Measurements from ENCODE around the gene PCCA. TPM values are rescaled to one million over a fixed set of nuclear protein-coding genes. Genes with fewer than 3 reads are reported as not detected.

Gene PCCA
- total and polyA plus RNA-seq, 2 experiments from 2014 or later = 41.9 to 46.6 TPM

- H3K27me3 ChIP-seq (ENCODE audit: insufficient read depth) = no peaks in the 10 kb centered on the region
- H3K4me3 ChIP-seq = no peak overlapping the region
- peak overlapping the region; percentile 90 for H3K27ac Mint-ChIP-seq
- peak overlapping the region; percentile 33 for H3K27ac ChIP-seq (ENCODE audit: low read depth)
- TF ChIP-seq CREB1 (CRISPR knock-in tag; IDR thresholded peaks at IDR 0.05; ENCODE audit: low read depth) (no peak), ZNF331 (CRISPR knock-in tag; IDR thresholded peaks at IDR 0.05; ENCODE audit: low read depth) (no peak), ZNF114 (CRISPR knock-in tag; IDR thresholded peaks at IDR 0.05) (no peak), STAT1 (IDR thresholded peaks at IDR 0.05; ENCODE audit: unreplicated experiment) (no peak), POLR2AphosphoS5 (IDR thresholded peaks at IDR 0.05; ENCODE audit: low read depth) (no peak), EZH2 (IDR thresholded peaks at IDR 0.05; ENCODE audit: low read depth, unreplicated experiment) (no peak), NANOG (IDR thresholded peaks at IDR 0.05; ENCODE audit: borderline replicate concordance) (no peak)
- TF ChIP-seq, protein P1, sequence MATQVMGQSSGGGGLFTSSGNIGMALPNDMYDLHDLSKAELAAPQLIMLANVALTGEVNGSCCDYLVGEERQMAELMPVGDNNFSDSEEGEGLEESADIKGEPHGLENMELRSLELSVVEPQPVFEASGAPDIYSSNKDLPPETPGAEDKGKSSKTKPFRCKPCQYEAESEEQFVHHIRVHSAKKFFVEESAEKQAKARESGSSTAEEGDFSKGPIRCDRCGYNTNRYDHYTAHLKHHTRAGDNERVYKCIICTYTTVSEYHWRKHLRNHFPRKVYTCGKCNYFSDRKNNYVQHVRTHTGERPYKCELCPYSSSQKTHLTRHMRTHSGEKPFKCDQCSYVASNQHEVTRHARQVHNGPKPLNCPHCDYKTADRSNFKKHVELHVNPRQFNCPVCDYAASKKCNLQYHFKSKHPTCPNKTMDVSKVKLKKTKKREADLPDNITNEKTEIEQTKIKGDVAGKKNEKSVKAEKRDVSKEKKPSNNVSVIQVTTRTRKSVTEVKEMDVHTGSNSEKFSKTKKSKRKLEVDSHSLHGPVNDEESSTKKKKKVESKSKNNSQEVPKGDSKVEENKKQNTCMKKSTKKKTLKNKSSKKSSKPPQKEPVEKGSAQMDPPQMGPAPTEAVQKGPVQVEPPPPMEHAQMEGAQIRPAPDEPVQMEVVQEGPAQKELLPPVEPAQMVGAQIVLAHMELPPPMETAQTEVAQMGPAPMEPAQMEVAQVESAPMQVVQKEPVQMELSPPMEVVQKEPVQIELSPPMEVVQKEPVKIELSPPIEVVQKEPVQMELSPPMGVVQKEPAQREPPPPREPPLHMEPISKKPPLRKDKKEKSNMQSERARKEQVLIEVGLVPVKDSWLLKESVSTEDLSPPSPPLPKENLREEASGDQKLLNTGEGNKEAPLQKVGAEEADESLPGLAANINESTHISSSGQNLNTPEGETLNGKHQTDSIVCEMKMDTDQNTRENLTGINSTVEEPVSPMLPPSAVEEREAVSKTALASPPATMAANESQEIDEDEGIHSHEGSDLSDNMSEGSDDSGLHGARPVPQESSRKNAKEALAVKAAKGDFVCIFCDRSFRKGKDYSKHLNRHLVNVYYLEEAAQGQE (IDR thresholded peaks at IDR 0.05; ENCODE audit: unreplicated experiment) = no peak
- TF ChIP-seq, protein P2, sequence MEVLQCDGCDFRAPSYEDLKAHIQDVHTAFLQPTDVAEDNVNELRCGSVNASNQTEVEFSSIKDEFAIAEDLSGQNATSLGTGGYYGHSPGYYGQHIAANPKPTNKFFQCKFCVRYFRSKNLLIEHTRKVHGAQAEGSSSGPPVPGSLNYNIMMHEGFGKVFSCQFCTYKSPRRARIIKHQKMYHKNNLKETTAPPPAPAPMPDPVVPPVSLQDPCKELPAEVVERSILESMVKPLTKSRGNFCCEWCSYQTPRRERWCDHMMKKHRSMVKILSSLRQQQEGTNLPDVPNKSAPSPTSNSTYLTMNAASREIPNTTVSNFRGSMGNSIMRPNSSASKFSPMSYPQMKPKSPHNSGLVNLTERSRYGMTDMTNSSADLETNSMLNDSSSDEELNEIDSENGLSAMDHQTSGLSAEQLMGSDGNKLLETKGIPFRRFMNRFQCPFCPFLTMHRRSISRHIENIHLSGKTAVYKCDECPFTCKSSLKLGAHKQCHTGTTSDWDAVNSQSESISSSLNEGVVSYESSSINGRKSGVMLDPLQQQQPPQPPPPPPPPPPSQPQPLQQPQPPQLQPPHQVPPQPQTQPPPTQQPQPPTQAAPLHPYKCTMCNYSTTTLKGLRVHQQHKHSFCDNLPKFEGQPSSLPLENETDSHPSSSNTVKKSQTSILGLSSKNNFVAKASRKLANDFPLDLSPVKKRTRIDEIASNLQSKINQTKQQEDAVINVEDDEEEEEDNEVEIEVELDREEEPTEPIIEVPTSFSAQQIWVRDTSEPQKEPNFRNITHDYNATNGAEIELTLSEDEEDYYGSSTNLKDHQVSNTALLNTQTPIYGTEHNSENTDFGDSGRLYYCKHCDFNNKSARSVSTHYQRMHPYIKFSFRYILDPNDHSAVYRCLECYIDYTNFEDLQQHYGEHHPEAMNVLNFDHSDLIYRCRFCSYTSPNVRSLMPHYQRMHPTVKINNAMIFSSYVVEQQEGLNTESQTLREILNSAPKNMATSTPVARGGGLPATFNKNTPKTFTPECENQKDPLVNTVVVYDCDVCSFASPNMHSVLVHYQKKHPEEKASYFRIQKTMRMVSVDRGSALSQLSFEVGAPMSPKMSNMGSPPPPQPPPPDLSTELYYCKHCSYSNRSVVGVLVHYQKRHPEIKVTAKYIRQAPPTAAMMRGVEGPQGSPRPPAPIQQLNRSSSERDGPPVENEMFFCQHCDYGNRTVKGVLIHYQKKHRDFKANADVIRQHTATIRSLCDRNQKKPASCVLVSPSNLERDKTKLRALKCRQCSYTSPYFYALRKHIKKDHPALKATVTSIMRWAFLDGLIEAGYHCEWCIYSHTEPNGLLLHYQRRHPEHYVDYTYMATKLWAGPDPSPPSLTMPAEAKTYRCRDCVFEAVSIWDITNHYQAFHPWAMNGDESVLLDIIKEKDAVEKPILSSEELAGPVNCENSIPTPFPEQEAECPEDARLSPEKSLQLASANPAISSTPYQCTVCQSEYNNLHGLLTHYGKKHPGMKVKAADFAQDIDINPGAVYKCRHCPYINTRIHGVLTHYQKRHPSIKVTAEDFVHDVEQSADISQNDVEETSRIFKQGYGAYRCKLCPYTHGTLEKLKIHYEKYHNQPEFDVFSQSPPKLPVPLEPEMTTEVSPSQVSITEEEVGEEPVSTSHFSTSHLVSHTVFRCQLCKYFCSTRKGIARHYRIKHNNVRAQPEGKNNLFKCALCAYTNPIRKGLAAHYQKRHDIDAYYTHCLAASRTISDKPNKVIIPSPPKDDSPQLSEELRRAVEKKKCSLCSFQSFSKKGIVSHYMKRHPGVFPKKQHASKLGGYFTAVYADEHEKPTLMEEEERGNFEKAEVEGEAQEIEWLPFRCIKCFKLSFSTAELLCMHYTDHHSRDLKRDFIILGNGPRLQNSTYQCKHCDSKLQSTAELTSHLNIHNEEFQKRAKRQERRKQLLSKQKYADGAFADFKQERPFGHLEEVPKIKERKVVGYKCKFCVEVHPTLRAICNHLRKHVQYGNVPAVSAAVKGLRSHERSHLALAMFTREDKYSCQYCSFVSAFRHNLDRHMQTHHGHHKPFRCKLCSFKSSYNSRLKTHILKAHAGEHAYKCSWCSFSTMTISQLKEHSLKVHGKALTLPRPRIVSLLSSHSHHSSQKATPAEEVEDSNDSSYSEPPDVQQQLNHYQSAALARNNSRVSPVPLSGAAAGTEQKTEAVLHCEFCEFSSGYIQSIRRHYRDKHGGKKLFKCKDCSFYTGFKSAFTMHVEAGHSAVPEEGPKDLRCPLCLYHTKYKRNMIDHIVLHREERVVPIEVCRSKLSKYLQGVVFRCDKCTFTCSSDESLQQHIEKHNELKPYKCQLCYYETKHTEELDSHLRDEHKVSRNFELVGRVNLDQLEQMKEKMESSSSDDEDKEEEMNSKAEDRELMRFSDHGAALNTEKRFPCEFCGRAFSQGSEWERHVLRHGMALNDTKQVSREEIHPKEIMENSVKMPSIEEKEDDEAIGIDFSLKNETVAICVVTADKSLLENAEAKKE (CRISPR knock-in tag; IDR thresholded peaks at IDR 0.05) = no peak
- TF ChIP-seq, protein P3, sequence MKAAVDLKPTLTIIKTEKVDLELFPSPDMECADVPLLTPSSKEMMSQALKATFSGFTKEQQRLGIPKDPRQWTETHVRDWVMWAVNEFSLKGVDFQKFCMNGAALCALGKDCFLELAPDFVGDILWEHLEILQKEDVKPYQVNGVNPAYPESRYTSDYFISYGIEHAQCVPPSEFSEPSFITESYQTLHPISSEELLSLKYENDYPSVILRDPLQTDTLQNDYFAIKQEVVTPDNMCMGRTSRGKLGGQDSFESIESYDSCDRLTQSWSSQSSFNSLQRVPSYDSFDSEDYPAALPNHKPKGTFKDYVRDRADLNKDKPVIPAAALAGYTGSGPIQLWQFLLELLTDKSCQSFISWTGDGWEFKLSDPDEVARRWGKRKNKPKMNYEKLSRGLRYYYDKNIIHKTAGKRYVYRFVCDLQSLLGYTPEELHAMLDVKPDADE (IDR thresholded peaks at IDR 0.05) = no peak
- DNase-seq (ENCODE audit: low spot score) = peak; percentile 75
- no peaks in the 10 kb centered on the region for H3K9me3 Mint-ChIP-seq
- H3K36me3 ChIP-seq (ENCODE audit: insufficient read depth) = no peaks in the 10 kb centered on the region
- H3K79me2 ChIP-seq (replicated peaks; ENCODE audit: insufficient read depth) = no peaks in the 10 kb centered on the region
- H3K27me3 Mint-ChIP-seq (ENCODE audit: insufficient read depth, low read depth, poor library complexity) = peaks cover 8% of the 10 kb centered on the region
- H3K4me1 Mint-ChIP-seq = peaks cover 44% of the 10 kb centered on the region
- peak overlapping the region; percentile 28 for H3K4me3 Mint-ChIP-seq
- peak; percentile 67 for ATAC-seq
- no peak overlapping the region for H2AFZ ChIP-seq
- peaks cover 32% of the 10 kb centered on the region for H3K4me1 ChIP-seq (ENCODE audit: insufficient read depth)
- 0 out of 2 replicates have a peak, but pooled peaks cover 2% of the 10 kb centered on the region for H3K9me2 ChIP-seq (ENCODE audit: insufficient read depth)
- no peaks in the 10 kb centered on the region for H3F3A ChIP-seq (replicated peaks; ENCODE audit: low read depth)
- no peaks in the 10 kb centered on the region for H4K20me1 ChIP-seq (replicated peaks; ENCODE audit: insufficient read depth)
- peak overlapping the region; percentile 46 for H3K4me2 ChIP-seq
- peaks cover 15% of the 10 kb centered on the region for H3K36me3 Mint-ChIP-seq (ENCODE audit: low read depth)
Measured at GRCh38 chr13:100439247-100439970, 350.5 kb downstream of the PCCA start.

All from GM23338 (cell line).